ENCODE data around the gene WDR18. TPM values are rescaled to one million over a fixed set of nuclear protein-coding genes. Genes with fewer than 3 reads are reported as not detected.

WDR18 gene
- total RNA-seq, 1 donor from 2014 or later = 66.5 TPM

- H3K27ac Mint-ChIP-seq = peak overlapping the region; percentile 77
- no peak for TF ChIP-seq CTCF (IDR thresholded peaks at IDR 0.05)
- intact Hi-C loops (cut with micrococcal nuclease) = no loop called here
- H3K36me3 Mint-ChIP-seq (ENCODE audit: low read depth) = peaks cover 56% of the 10 kb centered on the region
- POLR2A ChIA-PET = interaction anchor here (1.0 to 9.9 kb wide), 3 partner anchors 10 to 55 kb away, joined by 3 to 365 read pairs (median 140); partner anchors contain the start of genes ARHGAP45, CNN2, RNU6-2 and TMEM259
- H3K4me1 Mint-ChIP-seq = peaks cover 53% of the 10 kb centered on the region
- H3K4me3 Mint-ChIP-seq = no peak overlapping the region
- no peaks in the 10 kb centered on the region for H3K27me3 Mint-ChIP-seq
- DNase-seq = no peak
- CTCF ChIA-PET = no interaction called here
- no peak for ATAC-seq (ENCODE audit: low read depth)
- no peaks in the 10 kb centered on the region for H3K9me3 Mint-ChIP-seq
Observed at GRCh38 chr19:1035998-1036621, 52.0 kb downstream of the WDR18 start.

- H3K27me3 Mint-ChIP-seq = no peaks in the 10 kb centered on the region
- peak; percentile 0 for ATAC-seq (ENCODE audit: low read depth)
- peaks cover 49% of the 10 kb centered on the region for H3K36me3 Mint-ChIP-seq (ENCODE audit: low read depth)
Observed at GRCh38 chr19:1037621-1038064, 53.5 kb downstream of the WDR18 start.

GRCh38 chr19:1038978-1039645 lies 55.0 kb downstream of the WDR18 start:
- Mint-ChIP-seq H3K4me1 (peaks cover 60% of the 10 kb centered on the region), H3K9me3 (no peaks in the 10 kb centered on the region), H3K4me3 (peak overlapping the region; percentile 98), H3K36me3 (ENCODE audit: low read depth) (peaks cover 47% of the 10 kb centered on the region), H3K27ac (peak overlapping the region; percentile 96), H3K27me3 (no peaks in the 10 kb centered on the region)
- ChIA-PET CTCF (interaction anchor here (0.6 to 4.2 kb wide), 5 partner anchors 12 to 205 kb away, joined by 3 to 15 read pairs (median 5); partner anchors contain the start of genes ARHGAP45, CNN2 and RNU6-2), POLR2A (interaction anchor here (0.6 to 9.9 kb wide), 29 partner anchors 10 to 231 kb away, joined by 3 to 365 read pairs (median 6); partner anchors contain the start of genes ARHGAP45, CIRBP, CNN2 and GPX4)
- DNase-seq (no peak), ATAC-seq (ENCODE audit: low read depth) (no peak)
- intact Hi-C loops (cut with micrococcal nuclease) = loop anchor here (2.0 kb wide), 2 partner anchors 28 to 56 kb away; partner anchors contain the start of genes ARHGAP45 and POLR2E
- no peak for TF ChIP-seq CTCF (IDR thresholded peaks at IDR 0.05)

More at GRCh38 chr19:1037621-1038064, 53.5 kb downstream of the WDR18 start:
- ChIA-PET CTCF (interaction anchor here (0.8 to 4.2 kb wide), 3 partner anchors 11 to 29 kb away, joined by 3 to 15 read pairs (median 3); partner anchors contain the start of genes ARHGAP45 and CNN2), POLR2A (interaction anchor here (0.5 to 9.9 kb wide), 17 partner anchors 9 to 231 kb away, joined by 3 to 365 read pairs (median 5); partner anchors contain the start of genes ARHGAP45, CNN2, GPX4 and RNU6-2)
- H3K4me3 Mint-ChIP-seq = peak overlapping the region; percentile 98
- peak overlapping the region; percentile 96 for H3K27ac Mint-ChIP-seq
- peak; percentile 54 for DNase-seq
- intact Hi-C loops (cut with micrococcal nuclease) = loop anchor here (2.0 kb wide), 2 partner anchors 29 to 57 kb away; partner anchors contain the start of genes ARHGAP45 and POLR2E
- H3K4me1 Mint-ChIP-seq = peaks cover 60% of the 10 kb centered on the region
- no peak for TF ChIP-seq CTCF (IDR thresholded peaks at IDR 0.05)
- no peaks in the 10 kb centered on the region for H3K9me3 Mint-ChIP-seq

GRCh38 chr19:1039646-1040475 lies 55.7 kb downstream of the WDR18 start, which contains the start of gene ABCA7:
ABCA7 (plus strand) TSS chr19:1040107; CDS start chr19:1041362, 1,255 bp downstream.
- Mint-ChIP-seq H3K36me3 (ENCODE audit: low read depth) (peaks cover 52% of the 10 kb centered on the region), H3K27me3 (no peaks in the 10 kb centered on the region), H3K9me3 (no peaks in the 10 kb centered on the region), H3K4me3 (peak within 1 kb of the TSS; percentile 98), H3K27ac (peak within 1 kb of the TSS; percentile 96), H3K4me1 (peaks cover 61% of the 10 kb centered on the region)
- TF ChIP-seq CTCF (IDR thresholded peaks at IDR 0.05) = no peak
- DNase-seq (peak; percentile 99), ATAC-seq (ENCODE audit: low read depth) (peak; percentile 78)
- ChIA-PET POLR2A (interaction anchor here (0.7 to 9.9 kb wide), 25 partner anchors 9 to 235 kb away, joined by 3 to 365 read pairs (median 6); partner anchors contain the start of genes ARHGAP45, CIRBP, CNN2 and FAM174C), CTCF (interaction anchor here (0.6 to 4.2 kb wide), 5 partner anchors 13 to 204 kb away, joined by 3 to 15 read pairs (median 5); partner anchors contain the start of genes ARHGAP45, CNN2 and RNU6-2)
- intact Hi-C loops (cut with micrococcal nuclease) = loop anchor here (1.0 to 2.0 kb wide), 4 partner anchors 17 to 55 kb away; partner anchors contain the start of genes ARHGAP45 and POLR2E
